ENCODE measurements around the gene ABHD15.

The ABHD15 gene

DNA sequence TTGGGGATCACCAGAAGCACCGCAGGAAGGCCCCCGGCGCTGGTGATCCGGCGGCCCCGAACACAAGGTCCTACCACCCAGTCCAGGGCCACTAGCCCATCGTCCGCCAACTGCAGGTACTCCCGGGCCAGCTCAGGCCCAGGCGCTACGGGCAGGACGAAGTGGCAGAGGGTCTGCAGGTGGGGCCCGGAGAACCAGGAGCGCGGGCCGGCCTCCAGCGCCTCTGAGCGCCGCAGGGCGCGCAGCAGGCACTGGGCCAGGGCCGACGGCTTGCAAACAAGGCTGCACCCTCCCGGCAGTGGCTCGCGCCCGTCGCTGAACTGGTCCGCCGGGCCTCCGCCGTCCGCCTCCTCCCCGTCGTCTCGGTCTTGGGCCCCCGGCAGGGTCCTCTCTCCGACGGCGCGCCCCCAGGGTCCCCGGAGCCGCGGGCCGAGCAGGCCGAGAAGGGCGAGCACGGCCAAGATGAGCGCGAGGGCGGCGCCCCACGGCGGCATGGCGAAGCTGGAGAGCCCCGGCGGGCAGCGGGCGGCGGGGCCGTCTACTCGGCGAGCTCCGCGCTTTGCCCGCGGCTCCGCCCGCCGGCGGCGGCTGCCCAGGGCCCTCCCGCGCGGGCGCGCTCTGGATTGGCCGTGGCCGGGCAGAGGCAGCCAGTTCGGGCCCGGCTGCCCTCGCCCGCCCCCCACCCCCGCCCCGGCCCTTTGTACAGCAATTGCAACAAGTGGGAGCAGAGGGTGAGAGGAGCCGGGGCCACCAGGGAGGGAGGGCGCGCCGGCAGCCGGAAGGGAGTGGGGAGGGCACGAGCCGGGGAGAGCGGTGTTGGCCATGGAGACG, at the start of gene ABHD15:
Gene ABHD15 (minus strand): TSS at position 565 of the 831 bp plus-strand sequence. CDS start 71 bp downstream, at position 494.
- peak in 2 of 3 donors; percentile 31 to 59 for DNase-seq (ENCODE audit: low read depth in 2 of 3, low spot score in 1 of 3)

DNA sequence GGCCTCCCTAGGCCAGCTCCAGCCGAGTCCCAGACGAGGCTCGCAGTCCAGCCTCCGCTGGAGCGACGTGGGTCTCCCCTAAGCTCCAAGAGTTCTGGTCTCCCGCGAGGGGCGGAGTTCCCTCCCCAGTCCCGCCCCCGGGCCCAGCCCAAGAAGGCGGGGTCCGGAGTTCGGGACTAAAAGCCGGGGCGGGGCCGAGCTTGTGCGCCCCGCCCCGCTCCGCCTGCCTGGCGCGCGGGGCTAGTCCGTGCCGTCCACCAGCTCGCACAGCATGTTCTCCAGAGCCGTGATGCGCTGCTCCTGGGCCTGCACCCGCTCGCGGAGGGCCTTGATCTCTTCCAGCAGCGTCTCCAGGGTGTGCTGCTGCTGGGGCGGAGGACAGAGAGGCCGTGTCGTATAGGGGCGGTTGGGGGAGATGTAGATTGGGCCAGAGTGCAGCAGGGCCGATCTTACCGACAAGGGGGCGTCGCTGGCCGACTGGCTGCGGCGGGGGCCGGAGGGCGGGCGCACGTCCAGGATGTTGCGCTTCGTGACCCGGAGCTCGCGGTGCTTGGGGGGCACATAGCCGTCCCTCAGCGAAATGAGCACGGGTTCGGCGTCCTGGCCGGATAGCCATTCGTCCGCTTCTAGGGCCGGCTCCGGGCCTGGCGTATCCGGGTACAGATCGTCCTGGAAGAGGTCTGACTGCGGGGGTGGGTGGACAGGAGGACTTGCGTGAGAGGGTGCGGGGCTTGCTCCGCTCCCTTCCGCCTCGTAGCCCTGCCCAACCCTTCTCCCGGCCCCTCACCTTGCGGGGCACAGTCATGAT, 48.9 kb upstream of the ABHD15 start:
- DNase-seq (ENCODE audit: low read depth in 2 of 3, low spot score in 1 of 3) = peak; percentile 71 to 80 (median 79)

- no peak for DNase-seq (ENCODE audit: low read depth in 2 of 3, low spot score in 1 of 3)
Observed at GRCh38 chr17:29615048-29615385, 48.2 kb upstream of the ABHD15 start.

GRCh38 chr17:29614349-29615047, 47.7 kb upstream of the ABHD15 start:
- no peak for DNase-seq (ENCODE audit: low read depth in 2 of 3, low spot score in 1 of 3)

- DNase-seq (ENCODE audit: low read depth in 2 of 3, low spot score in 1 of 3) = no peak
Observed at GRCh38 chr17:29613856-29614255, 47.0 kb upstream of the ABHD15 start.

- peak; percentile 94 to 98 (median 95) for DNase-seq (ENCODE audit: low read depth in 2 of 3, low spot score in 1 of 3)
Observed at GRCh38 chr17:29613352-29613837, 46.6 kb upstream of the ABHD15 start.

- no peak for DNase-seq (ENCODE audit: low read depth in 2 of 3, low spot score in 1 of 3)
Observed at GRCh38 chr17:29612404-29613280, 45.8 kb upstream of the ABHD15 start.

GRCh38 chr17:29612094-29612403, 45.2 kb upstream of the ABHD15 start:
- DNase-seq (ENCODE audit: low read depth in 2 of 3, low spot score in 1 of 3) = no peak

DNA sequence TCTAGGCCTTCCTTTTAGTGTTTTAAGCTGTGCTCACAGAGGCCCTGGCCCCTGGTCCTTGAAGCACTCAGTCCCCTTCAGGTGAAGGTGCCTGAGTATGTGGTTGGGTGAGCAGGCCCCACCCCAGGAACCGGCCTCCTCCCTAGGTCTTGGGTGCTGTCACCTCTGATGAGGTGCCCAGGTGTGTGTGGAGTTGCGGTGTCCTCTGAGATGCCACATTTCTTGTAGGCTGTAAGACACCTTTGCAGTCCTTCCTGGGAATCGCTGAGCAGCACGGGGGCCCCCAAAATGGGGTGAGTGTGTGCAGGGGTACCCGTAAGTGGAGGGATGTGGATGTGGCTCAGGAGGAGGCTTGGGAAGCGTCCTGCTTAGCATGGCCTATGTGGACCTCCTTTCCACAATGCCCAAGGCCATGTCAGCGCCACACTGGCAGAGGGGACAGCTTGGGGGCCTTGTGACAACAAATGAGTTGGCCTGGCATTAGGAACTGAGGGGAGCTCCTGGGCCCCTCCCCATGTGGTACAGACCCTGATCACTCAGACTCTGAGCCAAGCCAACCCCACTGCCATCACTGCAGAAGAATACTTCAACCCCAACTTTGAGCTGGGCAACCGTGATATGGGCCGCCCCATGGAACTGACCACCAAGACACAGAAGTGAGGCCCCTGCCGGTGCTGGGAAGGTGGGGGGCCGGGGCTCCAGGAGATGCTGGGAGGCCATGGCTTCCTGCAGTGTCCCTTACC, 44.7 kb upstream of the ABHD15 start:
- DNase-seq (ENCODE audit: low read depth in 2 of 3, low spot score in 1 of 3) = no peak

- no peak for DNase-seq (ENCODE audit: low read depth in 2 of 3, low spot score in 1 of 3)
Observed at GRCh38 chr17:29610395-29610794, 43.6 kb upstream of the ABHD15 start.

DNA sequence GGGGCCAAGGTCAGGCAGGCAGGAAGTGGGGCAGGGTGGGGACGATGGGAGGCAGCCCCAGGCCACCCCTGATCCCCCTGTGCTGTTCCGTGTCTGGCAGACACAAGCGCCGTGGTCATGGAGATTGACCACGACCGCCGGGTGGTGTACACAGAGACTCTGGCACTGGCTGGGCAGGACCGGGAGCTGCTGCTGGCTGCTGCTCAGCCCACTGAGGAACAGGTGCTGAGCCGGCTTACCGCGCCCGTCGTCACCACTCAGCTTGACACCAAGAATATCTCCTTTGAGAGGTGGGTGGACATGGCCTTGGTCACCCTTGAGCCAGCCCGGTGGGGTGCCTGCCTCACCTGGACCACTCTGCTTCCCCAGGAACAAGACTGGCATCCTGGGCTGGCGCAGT, 42.1 kb upstream of the ABHD15 start:
- no peak for DNase-seq (ENCODE audit: low read depth in 2 of 3, low spot score in 1 of 3)

DNA sequence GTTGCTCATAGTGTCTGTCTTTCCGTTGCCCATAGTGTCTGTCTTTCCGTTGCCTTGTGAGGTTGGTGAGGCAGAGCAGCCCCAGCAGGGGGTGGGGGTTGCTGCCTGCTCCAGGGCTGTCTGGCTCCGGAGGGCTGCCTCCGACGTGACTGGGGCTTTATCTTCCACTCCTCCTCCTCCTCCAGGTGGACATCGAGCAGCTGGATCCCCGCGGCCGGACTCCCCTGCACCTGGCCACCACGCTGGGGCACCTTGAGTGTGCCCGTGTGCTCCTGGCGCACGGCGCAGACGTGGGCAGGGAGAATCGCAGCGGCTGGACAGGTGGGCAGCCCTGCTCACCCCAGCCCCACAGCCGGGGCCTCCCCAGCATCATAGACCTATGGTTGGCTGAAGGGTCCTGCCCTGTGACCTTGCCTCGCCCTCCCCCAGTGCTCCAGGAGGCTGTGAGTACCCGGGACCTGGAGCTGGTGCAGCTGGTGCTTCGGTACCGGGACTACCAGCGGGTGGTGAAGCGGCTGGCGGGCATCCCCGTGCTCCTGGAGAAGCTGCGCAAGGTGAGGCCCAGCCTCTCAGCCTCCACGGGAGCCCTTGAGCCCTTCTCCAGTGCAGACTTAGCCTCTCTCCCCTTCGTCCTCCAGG, 40.8 kb upstream of the ABHD15 start:
- no peak for DNase-seq (ENCODE audit: low read depth in 2 of 3, low spot score in 1 of 3)

DNA sequence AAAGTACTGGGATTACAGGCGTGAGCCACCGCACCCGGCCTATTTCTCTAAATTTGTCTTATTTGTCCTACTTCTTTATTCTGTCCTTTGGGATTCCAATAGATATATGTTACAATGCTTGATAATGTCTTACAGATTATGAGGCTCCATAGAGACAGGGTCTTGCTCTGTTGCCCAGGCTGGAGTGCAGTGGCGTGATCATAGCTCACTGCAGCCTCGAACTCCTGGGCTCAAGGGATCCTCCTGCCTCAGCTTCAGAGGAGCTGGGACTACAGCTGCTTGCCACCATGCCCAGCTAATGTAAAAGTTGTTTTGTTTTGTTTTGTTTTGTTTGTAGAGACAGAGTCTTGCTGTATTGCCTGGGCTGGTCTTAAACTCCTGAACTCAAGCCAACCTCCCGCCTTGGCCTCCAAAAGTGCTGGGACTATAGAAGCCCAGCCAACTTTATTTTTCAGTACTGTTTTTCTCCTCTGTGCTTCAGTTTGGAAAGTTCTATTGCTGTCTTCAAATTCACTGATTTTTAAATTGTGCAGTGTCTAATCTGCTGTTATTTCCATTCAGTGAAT, 36.4 kb upstream of the ABHD15 start:
- DNase-seq (ENCODE audit: low read depth in 2 of 3, low spot score in 1 of 3) = no peak

GRCh38 chr17:29597361-29598172, 30.7 kb upstream of the ABHD15 start:
- DNase-seq (ENCODE audit: low read depth in 2 of 3, low spot score in 1 of 3) = no peak

GRCh38 chr17:29596811-29597210, 30.0 kb upstream of the ABHD15 start:
- no peak for DNase-seq (ENCODE audit: low read depth in 2 of 3, low spot score in 1 of 3)

GRCh38 chr17:29595943-29596774, 29.3 kb upstream of the ABHD15 start:
- no peak for DNase-seq (ENCODE audit: low read depth in 2 of 3, low spot score in 1 of 3)

GRCh38 chr17:29595107-29595942, 28.5 kb upstream of the ABHD15 start:
- no peak for DNase-seq (ENCODE audit: low read depth in 2 of 3, low spot score in 1 of 3)
